Right lobe of liver (tissue), 4 donors: ENCODE data around the gene CALML4.

Experiments
- POLR2A ChIP-seq: fragments of 450-650 bp; IDR thresholded peaks from one replicate; pipeline ENCODE4 v1.6.1; 2017; ENCODE audit warnings: antibody characterized with exemption, mild to moderate bottlenecking
- TF ChIP-seq, protein P1 (sequence below), 4 donors: fragments of 200-600 bp in 3 of 4; fragments of 450-650 bp in 1 of 4; IDR thresholded peaks; one replicate each; pipeline versions ENCODE4 v1.5.1 to v1.8.0; 2016 to 2022; ENCODE audit warnings: antibody characterized with exemption in 4 of 4, mild to moderate bottlenecking in 2 of 4
- donor health status: DM: no; HTN: no; CAD: no.
- donor health status: DM: no; HTN: no; CAD: no.
- donor health status: DM: no; HTN: yes; CAD: no.

DNA sequence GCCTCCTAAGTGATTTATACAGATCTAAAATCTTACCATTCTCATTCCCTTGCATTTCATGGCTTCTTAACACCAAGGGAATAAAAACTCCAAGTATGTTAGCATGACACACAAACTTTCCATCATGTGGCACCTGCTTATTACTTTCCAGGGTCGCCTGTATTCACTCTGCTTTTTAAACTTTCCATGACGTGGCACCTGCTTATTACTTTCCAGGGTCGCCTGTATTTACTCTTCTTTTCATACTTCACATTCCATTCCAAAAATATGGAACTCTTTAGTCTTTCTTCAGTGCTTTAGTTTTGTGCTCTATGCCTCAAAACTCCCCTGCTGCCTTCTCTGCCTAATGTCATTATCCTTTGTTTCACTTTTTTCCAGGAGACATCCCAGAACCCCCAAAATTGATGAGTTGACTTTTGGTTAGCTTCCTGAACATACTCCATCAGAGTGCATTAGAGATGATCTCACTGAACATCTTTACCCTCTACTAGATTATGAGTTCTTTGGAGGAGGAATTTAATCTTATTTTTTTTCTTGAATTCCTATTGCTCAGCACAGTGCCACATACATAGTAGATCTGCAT, 47.0 kb downstream of the CALML4 start:
- TF ChIP-seq, protein P1, sequence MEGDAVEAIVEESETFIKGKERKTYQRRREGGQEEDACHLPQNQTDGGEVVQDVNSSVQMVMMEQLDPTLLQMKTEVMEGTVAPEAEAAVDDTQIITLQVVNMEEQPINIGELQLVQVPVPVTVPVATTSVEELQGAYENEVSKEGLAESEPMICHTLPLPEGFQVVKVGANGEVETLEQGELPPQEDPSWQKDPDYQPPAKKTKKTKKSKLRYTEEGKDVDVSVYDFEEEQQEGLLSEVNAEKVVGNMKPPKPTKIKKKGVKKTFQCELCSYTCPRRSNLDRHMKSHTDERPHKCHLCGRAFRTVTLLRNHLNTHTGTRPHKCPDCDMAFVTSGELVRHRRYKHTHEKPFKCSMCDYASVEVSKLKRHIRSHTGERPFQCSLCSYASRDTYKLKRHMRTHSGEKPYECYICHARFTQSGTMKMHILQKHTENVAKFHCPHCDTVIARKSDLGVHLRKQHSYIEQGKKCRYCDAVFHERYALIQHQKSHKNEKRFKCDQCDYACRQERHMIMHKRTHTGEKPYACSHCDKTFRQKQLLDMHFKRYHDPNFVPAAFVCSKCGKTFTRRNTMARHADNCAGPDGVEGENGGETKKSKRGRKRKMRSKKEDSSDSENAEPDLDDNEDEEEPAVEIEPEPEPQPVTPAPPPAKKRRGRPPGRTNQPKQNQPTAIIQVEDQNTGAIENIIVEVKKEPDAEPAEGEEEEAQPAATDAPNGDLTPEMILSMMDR (IDR thresholded peaks at IDR 0.05) = no peak
- no peak for TF ChIP-seq POLR2A
